Endometrial microvascular endothelial cells (primary cell): ENCODE measurements around the gene WDFY4. TPM values are rescaled to one million over a fixed set of nuclear protein-coding genes. Genes with fewer than 3 reads are reported as not detected.

Experiments used
- in situ Hi-C: cut with HindIII; loops from 2 replicates; pipeline ENCODE4 v1.10.0; 2017; ENCODE audit warnings: low sequenced_read_pairs, low pct_unique_long_range_greater_than_20kb; ENCODE audit errors: inconsistent ontology term
- total RNA-seq: library from RNA; depleted of rRNA; stranded (reverse); fragments of >200 nt; gene quantifications from one replicate; pipeline ENCODE4 v1.2.3, GENCODE V29; 2015; ENCODE audit errors: inconsistent ontology term

Gene WDFY4
- total RNA-seq, 1 donor from 2014 or later, result 13.4 TPM

- in situ Hi-C loops, result no loop called here
Observed at GRCh38 chr10:48653944-48654698, 30.6 kb upstream of the WDFY4 start.

DNA sequence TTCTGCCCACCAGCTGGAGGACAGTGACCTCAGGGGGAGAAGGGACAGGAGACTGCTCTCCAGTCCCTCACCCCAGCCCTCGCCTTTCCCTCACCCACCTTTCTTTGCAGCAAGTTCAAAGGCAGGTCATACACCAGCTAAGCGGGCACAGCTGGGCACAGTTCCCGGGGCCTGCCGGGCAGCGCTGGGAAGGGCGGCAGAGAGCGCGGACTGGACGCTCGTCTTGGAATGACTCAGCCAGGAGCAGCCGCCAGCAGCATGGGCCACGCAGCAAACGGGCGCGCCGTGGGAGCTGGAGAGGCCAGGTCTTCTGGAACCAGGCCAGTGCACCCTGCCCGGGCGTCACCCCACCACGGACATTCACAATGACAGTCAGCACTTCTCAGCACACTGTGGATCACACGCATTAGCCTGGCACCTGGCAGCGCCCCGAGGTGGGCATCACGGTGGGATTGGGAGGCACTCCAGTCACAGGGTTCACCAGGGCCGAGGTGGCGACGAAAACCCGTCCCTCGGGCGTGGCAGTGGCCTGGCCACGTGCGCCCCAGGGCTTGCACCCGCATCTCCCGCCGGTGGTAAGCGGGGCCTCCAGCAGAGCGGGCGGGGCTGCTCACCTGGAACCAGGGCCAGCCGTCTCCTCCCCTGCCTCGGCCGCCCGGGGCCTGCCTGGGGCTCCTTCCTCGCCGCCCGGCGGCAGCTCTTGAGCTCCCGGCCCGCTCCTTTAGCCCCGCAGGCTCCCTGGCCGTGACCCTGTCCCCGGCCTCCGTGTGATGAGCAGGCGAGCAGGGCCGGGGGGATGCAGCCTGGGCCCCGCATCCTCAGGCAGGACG lies 29.0 kb upstream of the WDFY4 start:
- in situ Hi-C loops, result no loop called here

- in situ Hi-C loops, result no loop called here
Observed at GRCh38 chr10:48656241-48656913, 28.3 kb upstream of the WDFY4 start.

DNA sequence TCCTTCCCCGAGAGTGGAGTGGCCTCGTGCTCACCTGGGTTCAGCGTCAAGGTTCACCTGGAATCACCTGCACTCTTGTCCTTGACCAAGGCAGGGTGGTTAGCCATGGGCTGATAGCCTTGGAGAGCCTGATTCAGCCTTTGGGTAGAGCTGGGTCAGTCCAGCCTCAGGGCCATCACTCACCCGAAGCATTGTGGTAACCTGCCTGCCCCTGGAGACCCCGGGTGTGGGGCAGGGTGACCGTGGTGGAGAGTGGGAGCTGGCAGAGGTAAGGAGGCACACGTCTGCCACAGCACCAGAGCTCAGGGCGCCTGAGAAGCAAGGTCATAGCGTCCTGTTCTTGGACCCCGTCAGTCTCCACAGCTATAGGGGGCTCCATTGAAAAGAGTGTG lies 27.8 kb upstream of the WDFY4 start:
- in situ Hi-C loops, result no loop called here

GRCh38 chr10:48657416-48657815 lies 27.3 kb upstream of the WDFY4 start:
- in situ Hi-C loops, result no loop called here

GRCh38 chr10:48658243-48658974 lies 26.3 kb upstream of the WDFY4 start:
- in situ Hi-C loops, result no loop called here

GRCh38 chr10:48658975-48659269 lies 25.8 kb upstream of the WDFY4 start:
- in situ Hi-C loops, result no loop called here

GRCh38 chr10:48659790-48660189 lies 24.9 kb upstream of the WDFY4 start:
- in situ Hi-C loops, result no loop called here

DNA sequence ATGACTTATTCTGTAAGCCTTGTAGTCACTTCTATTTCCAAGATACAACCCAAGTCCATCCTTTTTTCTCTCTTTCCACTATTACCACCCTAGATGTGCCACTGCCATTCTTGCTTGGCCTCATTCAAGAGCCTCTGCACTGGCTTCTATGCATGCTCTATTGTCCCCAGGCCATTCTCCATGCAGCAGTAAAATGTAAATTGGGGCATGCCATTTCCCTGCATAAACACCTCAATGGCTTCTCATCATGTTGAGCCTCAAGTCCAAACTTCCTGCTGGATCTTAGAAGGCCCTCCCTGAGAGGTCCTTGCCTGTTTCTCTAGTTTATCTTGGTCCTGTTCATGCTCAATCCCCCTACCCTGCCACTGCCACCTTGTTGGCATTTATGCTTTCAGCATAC lies 23.2 kb upstream of the WDFY4 start:
- in situ Hi-C loops, result no loop called here

DNA sequence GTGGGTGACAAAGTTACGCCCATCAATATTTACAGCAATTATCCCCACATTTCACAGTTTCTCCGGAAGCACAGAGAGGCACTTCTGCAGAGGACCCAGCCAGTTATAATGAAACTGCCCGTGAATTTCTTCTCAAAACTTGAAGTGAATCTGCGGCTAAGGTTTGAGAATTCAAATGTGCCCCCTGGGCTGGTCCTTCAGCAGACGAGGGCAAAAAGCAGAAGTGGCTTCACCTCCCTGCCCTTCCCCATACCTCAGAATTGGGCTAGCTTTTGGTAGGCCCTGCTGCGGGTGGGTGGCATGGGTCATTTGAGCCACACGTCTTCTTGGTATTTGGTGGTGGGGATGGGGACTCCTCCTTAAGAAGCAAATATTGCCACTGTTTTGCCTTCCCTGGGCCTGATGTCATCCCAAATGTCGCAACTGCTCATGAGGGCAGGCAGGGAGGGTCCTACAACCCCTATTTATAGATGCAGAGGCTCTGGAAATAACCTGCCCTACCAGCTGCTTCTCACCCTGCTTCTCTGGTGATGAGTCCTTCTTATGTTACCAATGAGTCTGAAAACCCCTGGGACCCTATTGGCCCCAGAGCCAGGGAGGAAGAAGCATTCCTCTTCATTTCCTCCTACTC lies 16.6 kb upstream of the WDFY4 start:
- in situ Hi-C loops, result no loop called here

- in situ Hi-C loops, result no loop called here
Observed at GRCh38 chr10:48670978-48671913, 13.4 kb upstream of the WDFY4 start.

- in situ Hi-C loops, result no loop called here
Observed at GRCh38 chr10:48671914-48672595, 12.6 kb upstream of the WDFY4 start.

DNA sequence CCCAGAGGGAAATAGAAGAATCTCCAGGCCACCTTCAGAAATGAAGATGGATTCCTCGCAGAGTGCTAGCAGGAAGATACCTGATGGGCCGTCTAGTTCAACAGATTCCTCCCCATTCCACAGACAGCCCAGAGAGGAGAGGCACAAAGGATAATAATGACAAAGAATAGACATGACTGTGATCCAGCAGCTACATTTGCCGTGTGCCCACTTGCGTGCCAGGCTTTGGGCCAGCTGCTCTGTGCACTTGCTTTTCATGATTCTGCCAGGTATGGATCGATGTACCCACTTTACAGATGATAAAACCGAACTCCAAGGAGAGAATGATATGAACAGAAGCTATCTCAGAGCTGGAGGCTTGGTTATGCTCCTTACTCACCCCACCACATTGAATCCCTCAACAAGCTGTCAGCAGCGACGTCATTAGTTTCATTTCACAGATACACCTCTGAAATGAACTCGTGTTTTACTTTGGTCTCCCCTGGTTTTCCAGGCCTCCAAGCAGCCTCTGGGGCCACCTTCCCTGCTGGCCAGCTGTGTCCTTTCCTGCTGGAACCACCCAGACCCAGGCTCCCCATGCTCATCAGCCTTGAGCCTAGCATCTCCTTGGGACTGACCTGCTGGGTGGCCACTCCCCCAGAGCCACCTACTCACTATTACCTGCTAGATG lies 11.9 kb upstream of the WDFY4 start:
- in situ Hi-C loops, result no loop called here

DNA sequence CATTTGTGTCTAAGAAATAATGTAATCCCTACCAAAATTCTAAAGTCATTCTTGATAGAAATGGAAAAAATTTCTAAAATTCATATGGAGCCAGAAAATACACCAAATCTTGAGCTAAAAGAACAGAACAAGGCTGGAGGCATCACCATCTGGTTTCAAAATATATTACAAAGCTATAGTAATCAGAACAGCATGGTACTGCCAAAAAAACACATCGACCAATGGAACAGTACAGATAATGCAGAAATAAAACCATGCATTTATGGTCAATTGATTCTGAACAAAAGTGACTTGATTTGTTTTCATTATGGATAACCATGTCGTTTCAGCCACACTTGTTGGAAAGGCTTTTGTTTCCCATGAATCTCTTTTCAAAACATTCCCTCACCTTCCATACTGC lies 7.0 kb upstream of the WDFY4 start:
- in situ Hi-C loops, result no loop called here

DNA sequence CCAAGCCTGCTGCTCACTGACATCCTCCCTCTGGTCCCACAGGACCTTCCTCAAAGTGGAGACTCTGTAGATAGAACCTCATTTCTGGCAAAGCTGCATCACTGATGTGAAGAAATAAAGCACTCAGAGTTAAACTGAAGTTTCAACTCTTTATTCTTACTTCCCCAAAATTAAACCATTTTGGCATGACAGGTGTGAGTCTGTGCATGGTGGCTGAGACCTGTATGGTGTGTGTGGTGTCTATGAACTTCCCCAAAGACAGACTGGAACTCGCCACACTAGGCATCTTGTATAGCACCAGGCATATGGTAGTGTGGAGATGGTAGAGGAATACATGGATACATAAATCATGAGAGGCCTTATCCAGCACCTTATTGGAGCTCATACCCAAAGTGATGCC lies 6.6 kb upstream of the WDFY4 start:
- in situ Hi-C loops, result no loop called here

- in situ Hi-C loops, result no loop called here
Observed at GRCh38 chr10:48681740-48682139, 2.9 kb upstream of the WDFY4 start.

DNA sequence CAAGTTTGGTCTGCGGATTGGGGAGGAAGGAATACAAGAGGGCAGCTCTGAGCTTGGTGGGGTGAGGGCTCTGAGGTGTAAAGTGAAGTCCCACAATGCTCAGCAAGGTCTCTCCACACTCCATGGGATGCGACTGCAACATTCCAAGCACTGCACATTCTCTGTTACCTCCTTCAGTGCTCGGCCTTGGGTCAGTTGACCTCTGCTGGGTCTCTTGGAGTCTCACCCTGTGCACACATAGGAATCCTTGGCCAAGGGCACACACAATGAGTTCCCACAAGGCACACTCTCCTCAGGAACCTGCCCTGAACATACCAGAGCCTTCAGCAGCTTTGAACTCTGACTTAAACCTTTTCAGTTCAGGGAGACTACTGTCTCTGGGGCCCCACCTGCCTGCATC lies 2.4 kb upstream of the WDFY4 start:
- in situ Hi-C loops, result no loop called here
